ENCODE data around the gene SUDS3. TPM values are rescaled to one million over a fixed set of nuclear protein-coding genes. Genes with fewer than 3 reads are reported as not detected.

SUDS3 gene
- total and polyA plus RNA-seq, 10 of the 15 experiments (the other 5 are each of a cell fraction or from before 2014, with no cell fraction given): 5.2 to 42.8 (median 21.7) TPM

GRCh38 chr12:118418385-118419057 lies 42.2 kb downstream of the SUDS3 start (continued):
- no peak for TF ChIP-seq DPF2 (IDR thresholded peaks at IDR 0.05)
- no peak for TF ChIP-seq PBX3 (IDR thresholded peaks at IDR 0.05; ENCODE audit: insufficient replicate concordance, low read depth, low read length)
- TF ChIP-seq TCF12 (IDR thresholded peaks at IDR 0.05; ENCODE audit: low read depth, low read length): no peak
- TF ChIP-seq IKZF1 (conservative IDR thresholded peaks at IDR 0.05): no peak
- TF ChIP-seq TAF1 (IDR thresholded peaks at IDR 0.05; ENCODE audit: borderline replicate concordance, low read depth, low read length): no peak
- TF ChIP-seq SMC3 (IDR thresholded peaks at IDR 0.05; ENCODE audit: borderline replicate concordance, low read length): no peak
- TF ChIP-seq POLR2A (IDR thresholded peaks at IDR 0.05; ENCODE audit: low read depth, low read length): no peak

GRCh38 chr12:118420673-118421072 lies 44.3 kb downstream of the SUDS3 start:
- TF ChIP-seq RELB (IDR thresholded peaks at IDR 0.05; ENCODE audit: low read depth): no peak
- TF ChIP-seq RELA (IDR thresholded peaks at IDR 0.05; ENCODE audit: borderline replicate concordance, partially characterized antibody): no peak
- no peak for TF ChIP-seq USF2 (IDR thresholded peaks at IDR 0.05; ENCODE audit: borderline replicate concordance, low read depth, low read length)
- no peak for TF ChIP-seq CBX3 (IDR thresholded peaks at IDR 0.05; ENCODE audit: borderline replicate concordance, low read depth)
- no peak for TF ChIP-seq CEBPB (IDR thresholded peaks at IDR 0.05; ENCODE audit: borderline replicate concordance in 1 of 2, low read depth in 2 of 2, low read length in 2 of 2)
- TF ChIP-seq EED (IDR thresholded peaks at IDR 0.05; ENCODE audit: low read depth): no peak
- no peak for TF ChIP-seq MYB (IDR thresholded peaks at IDR 0.05; ENCODE audit: borderline replicate concordance, low read depth, low read length)
- TF ChIP-seq REST (IDR thresholded peaks at IDR 0.05; ENCODE audit: low read depth, low read length): no peak
- no peak for TF ChIP-seq MEF2B (IDR thresholded peaks at IDR 0.05; ENCODE audit: partially characterized antibody, poor library complexity, severe bottlenecking)
- Histone ChIP-seq H3K9me3 (replicated peaks; ENCODE audit: control insufficient read depth, insufficient read depth, low read length) (no peaks in the 10 kb centered on the region), H3K79me2 (ENCODE audit: control insufficient read depth, insufficient read depth, low read length) (no peaks in the 10 kb centered on the region), H3K4me3 (no peak overlapping the region), H2AFZ (ENCODE audit: control insufficient read depth, low read depth, low read length) (no peak overlapping the region), H4K20me1 (ENCODE audit: control insufficient read depth, insufficient read depth) (no peaks in the 10 kb centered on the region), H3K4me2 (ENCODE audit: control insufficient read depth, insufficient read depth) (no peak overlapping the region), H3K27ac (ENCODE audit: control insufficient read depth, insufficient read depth) (no peak overlapping the region), H3K4me1 (ENCODE audit: control insufficient read depth, insufficient read depth, low read length) (no peaks in the 10 kb centered on the region), H3K36me3 (ENCODE audit: control insufficient read depth in 2 of 2, insufficient read depth in 2 of 2, low read length in 1 of 2) (no peaks in the 10 kb centered on the region; a peak in 1 of 4 replicates), H3K27me3 (replicated peaks in 1 of 2; ENCODE audit: control insufficient read depth in 2 of 2, insufficient read depth in 2 of 2, low read length in 1 of 2) (no peaks in the 10 kb centered on the region), H3K9ac (ENCODE audit: control insufficient read depth, insufficient read depth, low read length) (no peak overlapping the region)
- ChIA-PET RAD21 (ENCODE audit: unreplicated experiment) (no interaction called here), POLR2A (no interaction called here), CTCF (interaction anchor here (0.7 to 2.2 kb wide), 2 partner anchors 15 to 550 kb away, joined by 3 to 10 read pairs; no protein-coding TSS in a partner anchor), SMC1A (ENCODE audit: uncharacterized antibody, unreplicated experiment) (no interaction called here)
- intact Hi-C loops (cut with micrococcal nuclease; ENCODE audit: unreplicated experiment): no loop called here
- DNase-seq (ENCODE audit: low read depth, low spot score): no peak
- BruUV-seq (replicated peaks): no TSS peak
- no peak for FAIRE-seq
- 79% methylated on average over 3 of the region's 3 CpGs for WGBS (ENCODE audit: insufficient coverage, insufficient replicate concordance, low lambda C conversion rate, missing lambda C conversion rate)
- no peak for ATAC-seq
- in situ Hi-C loops (cut with MboI): no loop called here
